ENCODE data around the gene MARS1.
"Not testable (repeated sequence)": the region's sequence is repeated elsewhere in the genome, so short reads cannot be mapped to it uniquely, and the experiment has no call there.

MARS1 gene

DNA sequence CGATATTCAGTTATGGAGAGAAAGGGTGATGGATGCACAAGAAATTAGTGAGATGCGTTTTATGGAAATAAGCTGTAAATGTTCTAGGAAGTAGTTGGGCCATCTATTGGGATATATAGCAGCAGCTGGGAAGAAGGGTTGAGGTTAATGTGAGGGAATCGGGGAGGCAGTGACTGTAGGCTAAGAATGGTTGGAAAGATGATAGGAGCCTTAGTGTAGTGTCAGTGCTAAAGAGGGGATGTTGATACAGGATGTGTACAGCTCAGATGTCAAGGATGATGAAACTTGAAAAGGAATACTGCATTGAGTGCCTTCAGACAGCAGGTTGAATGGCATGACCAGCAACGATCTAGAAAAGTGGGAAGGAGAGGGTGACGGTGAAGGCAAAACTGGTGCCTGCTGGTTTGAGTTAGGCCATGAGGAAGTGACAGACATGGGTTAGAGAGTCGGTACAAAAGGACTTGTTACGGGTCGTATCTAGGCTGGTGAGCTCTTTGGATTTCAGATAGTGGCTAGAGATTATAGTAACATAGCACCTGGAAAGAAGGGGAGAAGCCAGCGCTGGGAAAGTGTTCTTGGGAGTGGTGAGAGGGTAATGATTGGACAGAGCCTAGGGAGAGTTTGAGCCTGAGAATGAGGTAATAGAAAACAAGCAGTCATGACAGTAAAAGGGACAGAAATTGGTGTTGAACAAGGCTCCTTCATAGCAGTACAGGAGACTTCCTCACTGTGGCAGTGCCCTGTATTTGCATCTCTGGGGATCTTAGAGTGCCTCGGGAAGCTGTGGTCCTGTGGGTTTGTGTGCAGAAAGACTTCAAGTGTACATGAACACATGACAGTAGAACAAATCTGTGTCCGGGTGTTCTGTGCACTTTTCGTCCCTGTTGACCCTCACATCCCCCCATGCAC, 9.6 kb downstream of the MARS1 start:
- DNase-seq = no peak

DNA sequence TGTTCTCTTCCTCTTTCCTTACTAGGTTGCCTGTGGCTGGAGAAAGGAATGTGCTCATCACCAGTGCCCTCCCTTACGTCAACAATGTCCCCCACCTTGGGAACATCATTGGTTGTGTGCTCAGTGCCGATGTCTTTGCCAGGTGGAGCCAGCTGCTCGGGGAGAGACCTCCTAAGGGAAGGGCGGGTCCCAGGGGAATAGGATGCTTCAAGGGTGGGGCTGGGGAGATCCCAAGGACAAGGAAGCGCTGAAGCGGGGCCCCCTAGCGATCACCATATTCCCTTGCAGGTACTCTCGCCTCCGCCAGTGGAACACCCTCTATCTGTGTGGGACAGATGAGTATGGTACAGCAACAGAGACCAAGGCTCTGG, 10.2 kb downstream of the MARS1 start:
- DNase-seq = no peak

DNA sequence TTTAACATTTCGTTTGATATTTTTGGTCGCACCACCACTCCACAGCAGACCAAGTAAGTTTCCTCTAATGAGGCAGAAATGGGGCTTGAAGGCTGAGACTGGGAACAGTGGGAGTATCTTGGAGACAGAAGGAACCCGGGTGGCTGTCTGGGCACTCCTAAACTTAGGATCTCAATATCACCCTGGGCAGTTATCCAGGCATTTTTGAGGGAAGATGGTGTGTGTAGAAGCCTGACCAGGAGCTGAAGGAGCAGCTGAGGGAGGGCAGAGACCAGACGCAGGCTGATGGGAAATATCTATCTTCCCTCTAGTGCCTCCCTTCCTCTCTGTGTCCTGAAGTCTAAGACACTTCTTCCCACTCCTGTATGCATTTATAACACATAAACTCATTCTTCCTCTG, 10.7 kb downstream of the MARS1 start:
- no peak for DNase-seq

DNA sequence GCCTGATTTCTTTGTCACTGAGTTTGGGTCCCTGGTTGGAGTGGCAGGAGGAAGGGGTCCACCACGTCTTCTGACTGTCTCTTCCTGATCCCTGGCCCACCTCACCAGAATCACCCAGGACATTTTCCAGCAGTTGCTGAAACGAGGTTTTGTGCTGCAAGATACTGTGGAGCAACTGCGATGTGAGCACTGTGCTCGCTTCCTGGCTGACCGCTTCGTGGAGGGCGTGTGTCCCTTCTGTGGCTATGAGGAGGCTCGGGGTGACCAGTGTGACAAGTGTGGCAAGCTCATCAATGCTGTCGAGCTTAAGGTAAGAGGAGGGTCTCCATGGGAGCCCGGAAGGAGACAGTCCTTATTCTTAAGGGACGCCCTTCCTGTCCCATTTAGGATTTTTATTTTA, 12.3 kb downstream of the MARS1 start:
- DNase-seq = no peak

DNA sequence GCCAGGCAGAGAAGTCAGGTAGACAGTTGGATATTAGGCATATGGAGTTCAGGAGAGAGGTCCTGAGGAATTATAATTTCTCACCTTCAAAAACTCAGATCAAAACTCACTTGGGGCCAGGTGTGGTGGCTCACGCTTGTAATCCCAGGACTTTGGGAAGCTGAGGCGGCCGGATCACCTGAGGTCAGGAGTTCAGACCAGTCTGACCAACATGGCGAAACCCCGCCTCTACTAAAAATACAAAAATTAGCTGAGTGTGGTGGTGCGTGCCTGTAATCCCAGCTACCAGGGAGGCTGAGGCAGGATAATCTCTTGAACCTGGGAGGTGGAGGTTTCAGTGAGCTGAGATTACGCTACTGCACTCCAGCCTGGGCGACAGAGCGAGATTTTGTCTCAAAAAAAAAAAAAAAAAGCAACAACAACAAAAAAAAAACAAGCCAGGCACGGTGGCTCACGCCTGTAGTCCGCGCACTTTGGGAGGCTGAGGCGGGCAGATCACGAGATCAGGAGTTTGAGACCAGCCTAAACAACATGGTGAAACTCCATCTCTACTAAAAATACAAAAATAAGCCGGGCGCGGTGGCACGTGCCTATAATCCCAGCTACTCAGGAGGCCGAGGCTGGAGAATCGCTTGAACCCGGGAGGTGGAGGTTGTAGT, 14.6 kb downstream of the MARS1 start:
- DNase-seq = not testable (repeated sequence)

DNA sequence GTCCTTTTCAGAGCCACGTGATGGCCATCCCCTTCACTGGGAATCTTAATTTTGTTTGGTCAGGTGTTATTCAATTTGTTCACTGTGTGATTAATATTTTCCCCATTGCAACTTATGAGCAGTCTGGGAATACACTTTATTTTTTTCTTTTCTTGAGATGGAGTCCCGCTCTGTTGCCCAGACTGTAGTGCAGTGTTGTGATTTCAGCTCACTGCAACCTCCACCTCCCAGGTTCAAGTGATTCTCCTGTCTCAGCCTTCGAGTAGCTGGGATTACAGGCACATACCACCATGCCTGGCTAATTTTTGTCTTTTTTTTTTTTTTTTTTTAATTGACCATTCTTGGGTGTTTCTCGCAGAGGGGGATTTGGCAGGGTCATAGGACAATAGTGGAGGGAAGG, 18.7 kb downstream of the MARS1 start:
- not testable (repeated sequence) for DNase-seq

DNA sequence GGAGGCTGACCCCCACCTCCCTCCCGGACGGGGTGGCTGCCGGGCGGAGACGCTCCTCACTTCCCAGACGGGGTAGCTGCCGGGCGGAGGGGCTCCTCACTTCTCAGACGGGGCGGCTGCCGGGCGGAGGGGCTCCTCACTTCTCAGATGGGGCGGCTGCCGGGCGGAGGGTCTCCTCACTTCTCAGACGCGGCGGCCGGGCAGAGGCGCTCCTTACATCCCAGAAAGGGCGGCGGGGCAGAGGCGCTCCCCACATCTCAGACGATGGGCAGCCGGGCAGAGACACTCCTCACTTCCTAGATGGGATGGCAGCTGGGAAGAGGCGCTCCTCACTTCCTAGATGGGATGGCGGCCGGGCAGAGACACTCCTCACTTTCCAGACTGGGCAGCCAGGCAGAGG, 19.9 kb downstream of the MARS1 start:
- not testable (repeated sequence) for DNase-seq

DNA sequence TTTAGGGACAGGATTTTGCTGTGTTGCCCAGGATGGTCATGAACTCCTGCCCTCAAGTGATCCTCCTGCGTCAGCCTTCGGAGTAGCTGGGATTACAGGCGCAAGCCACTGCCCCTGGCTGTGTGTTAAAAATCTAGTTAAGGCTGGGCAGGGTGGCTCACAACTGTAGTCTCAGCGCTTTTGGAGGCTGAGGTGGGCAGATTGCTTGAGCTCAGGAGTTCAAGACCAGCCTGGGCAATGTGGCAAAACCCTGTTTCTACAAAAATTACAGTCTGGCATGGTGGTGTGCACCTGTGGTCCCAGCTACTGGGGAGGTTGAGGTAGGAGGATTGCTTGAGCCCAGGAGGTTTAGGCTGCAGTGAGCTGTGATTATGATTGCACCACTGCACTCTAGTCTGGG, 23.3 kb downstream of the MARS1 start:
- no peak for DNase-seq

DNA sequence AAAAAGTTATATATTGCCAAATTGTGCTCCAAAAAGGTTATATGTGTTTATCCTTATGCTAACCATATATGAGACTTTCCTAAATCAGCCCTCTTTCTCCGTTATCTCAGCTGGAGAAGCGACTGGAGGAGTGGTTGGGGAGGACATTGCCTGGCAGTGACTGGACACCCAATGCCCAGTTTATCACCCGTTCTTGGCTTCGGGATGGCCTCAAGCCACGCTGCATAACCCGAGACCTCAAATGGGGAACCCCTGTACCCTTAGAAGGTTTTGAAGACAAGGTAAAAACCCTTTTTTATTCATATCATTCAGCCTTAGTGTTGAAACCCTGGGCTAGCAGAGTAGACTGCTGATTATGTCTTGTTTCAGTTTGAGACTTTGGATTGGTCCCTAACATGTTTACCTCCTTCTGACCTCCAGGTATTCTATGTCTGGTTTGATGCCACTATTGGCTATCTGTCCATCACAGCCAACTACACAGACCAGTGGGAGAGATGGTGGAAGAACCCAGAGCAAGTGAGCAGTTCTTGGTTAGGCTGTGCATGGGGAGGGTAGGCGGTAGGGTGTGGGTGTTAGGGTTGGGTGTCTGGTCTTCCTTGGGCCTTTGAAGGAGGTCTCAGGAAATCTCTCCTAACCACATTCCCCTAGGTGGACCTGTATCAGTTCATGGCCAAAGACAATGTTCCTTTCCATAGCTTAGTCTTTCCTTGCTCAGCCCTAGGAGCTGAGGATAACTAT, 23.9 kb downstream of the MARS1 start:
- DNase-seq = no peak

DNA sequence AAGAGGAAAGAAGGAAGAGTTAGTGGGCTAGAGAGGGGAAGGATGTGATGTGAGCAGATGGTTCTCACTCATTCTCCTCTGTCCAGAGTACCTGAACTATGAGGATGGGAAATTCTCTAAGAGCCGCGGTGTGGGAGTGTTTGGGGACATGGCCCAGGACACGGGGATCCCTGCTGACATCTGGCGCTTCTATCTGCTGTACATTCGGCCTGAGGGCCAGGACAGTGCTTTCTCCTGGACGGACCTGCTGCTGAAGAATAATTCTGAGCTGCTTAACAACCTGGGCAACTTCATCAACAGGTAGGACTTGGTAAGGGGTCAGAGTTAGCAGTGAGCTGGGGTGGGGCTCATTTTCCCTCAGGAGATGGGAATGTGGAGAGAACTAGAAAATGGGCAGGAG, 24.8 kb downstream of the MARS1 start:
- no peak for DNase-seq

DNA sequence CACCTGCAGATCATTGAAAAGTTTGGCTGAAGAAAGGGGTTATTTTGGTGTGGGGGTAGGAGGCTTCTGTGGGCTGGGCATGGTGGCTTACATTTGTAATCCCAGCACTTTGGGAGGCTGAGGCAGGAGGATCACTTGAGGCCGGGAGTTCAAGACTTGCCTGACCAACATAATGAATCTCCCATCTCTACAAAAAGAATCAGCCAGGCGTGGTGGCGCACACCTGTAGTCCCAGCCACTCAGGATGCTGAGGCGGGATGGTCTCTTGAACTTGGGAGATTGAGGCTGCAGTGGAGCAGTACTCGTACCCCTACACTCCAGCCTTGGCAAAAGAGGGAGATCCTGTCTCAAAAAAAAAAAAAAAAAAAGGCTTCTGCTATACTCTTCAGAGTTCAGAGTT, 25.4 kb downstream of the MARS1 start:
- no peak for DNase-seq

DNA sequence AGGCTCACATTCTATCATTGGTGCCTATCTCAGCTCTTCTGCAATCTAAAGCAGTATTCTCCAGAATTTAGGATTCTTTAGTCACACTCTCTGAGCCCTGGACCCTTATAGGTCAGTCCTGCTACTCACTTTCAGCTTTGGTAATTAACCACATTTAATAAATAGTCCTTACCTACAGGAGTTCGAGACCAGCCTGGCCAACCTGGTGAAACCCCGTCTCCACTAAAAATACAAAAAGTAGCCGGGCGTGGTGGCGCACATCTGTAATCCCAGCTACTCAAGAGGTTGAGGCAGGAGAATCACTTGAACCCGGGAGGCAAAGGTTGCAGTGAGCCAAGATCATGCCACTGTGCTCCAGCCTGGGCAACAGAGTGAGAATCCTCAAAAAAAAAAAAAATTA, 25.8 kb downstream of the MARS1 start:
- not testable (repeated sequence) for DNase-seq

DNA sequence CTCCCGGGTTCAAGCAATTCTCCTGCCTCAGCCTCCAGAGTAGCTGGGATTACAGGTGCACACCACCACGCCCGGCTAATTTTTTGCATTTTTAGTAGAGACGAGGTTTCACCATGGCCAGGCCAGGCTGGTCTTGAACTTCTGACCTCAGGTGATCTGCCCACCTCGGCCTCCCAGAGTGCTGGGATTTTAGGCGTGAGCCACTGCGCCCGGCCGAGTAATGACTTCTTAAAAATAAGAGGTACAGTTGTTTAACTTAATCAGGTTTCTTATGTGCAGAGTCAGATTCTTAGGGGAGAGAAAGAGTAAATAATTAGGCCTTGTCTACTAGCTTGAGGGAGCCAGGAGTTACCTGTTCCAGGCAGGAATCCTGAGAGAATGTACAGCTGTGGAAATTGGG, 26.4 kb downstream of the MARS1 start:
- not testable (repeated sequence) for DNase-seq

DNA sequence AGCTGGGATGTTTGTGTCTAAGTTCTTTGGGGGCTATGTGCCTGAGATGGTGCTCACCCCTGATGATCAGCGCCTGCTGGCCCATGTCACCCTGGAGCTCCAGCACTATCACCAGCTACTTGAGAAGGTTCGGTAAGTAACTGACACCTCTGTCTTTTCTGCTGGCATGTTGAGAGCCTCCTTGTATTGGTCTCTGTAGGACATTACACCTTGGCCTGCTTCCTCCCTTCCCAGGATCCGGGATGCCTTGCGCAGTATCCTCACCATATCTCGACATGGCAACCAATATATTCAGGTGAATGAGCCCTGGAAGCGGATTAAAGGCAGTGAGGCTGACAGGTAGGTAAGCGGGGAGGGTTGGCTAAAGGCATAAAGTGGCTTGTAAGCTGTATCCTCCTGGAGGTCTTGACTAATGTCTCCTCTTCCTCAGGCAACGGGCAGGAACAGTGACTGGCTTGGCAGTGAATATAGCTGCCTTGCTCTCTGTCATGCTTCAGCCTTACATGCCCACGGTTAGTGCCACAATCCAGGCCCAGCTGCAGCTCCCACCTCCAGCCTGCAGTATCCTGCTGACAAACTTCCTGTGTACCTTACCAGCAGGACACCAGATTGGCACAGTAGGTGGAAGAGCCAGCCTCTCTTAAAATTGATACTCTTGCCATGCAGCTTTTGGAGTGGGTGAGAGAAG, 27.0 kb downstream of the MARS1 start:
- no peak for DNase-seq

DNA sequence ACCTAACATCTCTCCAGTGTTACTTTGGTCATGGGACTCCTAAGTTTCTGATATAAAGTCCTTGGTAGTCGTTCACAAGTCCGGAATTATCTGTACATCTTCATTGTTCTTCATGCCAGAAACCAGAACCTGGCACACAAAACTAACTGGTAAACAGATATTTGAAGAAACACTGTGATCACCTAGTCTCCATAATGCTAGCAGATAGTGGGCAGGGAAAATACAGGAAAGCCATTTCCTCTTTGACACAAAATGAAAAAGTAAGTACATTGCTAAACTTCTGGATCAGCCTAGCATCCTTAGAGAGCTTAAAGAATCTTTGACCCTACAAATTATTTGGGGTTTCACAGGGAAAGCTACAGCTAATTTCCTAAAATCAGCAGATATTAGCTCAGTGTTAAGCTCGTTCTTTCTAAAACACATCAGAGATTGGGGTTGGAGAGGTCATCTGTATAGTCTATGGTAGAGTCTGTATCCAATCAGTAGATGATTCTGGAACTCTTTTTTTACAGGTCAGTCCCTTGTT, 27.6 kb downstream of the MARS1 start:
- no peak for DNase-seq

DNA sequence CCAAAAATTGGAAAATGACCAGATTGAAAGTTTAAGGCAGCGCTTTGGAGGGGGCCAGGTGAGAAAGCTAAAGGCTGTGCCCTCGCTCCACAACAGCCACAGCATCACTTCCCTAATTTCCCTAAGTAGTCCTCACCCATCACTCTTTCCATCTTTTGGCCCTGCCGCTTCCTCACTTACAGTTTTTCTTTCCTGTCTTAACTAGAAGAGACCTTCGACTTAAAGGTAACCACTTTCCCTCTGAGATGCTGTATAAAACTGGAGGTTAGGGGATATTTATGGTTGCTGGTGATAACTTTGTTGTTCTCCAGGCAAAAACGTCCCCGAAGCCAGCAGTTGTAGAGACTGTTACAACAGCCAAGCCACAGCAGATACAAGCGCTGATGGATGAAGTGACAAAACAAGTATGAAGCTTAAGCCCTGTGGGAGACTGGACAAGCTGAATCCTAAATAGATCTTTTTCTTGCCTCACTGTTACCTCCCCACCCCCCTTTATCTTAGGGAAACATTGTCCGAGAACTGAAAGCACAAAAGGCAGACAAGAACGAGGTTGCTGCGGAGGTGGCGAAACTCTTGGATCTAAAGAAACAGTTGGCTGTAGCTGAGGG, 28.2 kb downstream of the MARS1 start:
- DNase-seq = no peak

DNA sequence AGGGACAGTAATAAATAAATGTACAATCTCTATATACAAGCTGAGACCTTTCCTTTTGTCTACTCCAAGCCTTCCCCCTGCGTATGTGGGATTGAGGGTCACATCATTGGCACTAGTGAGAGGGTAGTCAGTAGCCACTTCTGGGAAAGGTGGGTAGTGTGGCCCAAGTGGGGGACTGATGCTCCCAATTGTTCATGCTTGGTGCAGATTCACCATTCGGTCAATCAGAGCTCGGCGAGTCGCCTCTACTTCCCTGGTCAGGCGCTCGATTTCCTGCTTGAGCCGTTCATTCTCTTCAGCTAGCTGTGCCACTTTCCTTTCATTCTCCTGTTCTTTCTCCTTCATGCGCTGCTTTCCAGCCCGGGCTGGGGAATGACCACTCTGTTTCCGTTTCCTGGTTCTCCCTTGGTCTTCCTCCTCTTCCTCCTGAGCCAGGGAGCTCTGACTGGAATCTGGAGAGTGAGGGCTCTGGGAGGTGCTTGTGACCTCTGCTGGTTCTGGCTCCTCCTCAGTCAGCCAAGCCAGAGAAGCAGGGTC, 28.8 kb downstream of the MARS1 start:
- no peak for DNase-seq

DNA sequence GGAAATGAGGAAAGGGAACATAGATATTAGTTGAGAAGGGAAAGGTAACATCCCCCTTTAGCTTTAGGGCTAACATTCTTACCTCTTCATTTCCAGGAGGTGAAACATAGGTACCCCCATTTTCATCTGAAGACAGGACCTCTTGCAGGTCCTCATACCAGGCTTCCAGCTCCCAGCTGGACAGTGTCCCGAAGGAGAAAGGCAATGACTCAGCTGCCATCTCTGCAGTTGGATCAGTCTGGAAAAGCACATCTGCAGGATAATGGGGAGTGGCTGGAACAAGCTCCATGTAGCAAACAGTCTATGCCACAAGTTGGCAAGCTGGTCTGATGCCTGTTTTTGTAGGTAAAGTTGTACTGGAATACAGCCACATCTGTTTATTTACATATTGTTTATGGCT, 29.3 kb downstream of the MARS1 start:
- DNase-seq = no peak

DNA sequence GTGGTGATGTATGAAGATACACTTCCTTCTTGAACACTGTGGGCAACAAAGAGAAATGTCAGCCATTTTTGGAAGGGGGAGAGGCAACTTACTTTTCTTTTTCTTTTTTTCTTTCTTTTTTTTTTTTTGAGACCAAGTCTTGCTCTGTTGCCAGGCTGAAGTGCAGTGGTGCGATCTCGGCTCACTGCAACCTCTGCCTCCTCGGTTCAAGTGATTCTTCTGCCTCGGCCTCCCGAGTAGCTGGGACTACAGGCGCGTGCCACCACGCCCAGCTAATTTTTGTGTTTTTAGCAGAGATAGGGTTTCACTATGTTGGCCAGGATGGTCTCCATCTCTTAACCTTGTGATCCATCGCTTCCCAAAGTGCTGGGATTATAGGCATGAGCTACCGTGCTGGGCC, 29.9 kb downstream of the MARS1 start:
- DNase-seq = not testable (repeated sequence)

DNA sequence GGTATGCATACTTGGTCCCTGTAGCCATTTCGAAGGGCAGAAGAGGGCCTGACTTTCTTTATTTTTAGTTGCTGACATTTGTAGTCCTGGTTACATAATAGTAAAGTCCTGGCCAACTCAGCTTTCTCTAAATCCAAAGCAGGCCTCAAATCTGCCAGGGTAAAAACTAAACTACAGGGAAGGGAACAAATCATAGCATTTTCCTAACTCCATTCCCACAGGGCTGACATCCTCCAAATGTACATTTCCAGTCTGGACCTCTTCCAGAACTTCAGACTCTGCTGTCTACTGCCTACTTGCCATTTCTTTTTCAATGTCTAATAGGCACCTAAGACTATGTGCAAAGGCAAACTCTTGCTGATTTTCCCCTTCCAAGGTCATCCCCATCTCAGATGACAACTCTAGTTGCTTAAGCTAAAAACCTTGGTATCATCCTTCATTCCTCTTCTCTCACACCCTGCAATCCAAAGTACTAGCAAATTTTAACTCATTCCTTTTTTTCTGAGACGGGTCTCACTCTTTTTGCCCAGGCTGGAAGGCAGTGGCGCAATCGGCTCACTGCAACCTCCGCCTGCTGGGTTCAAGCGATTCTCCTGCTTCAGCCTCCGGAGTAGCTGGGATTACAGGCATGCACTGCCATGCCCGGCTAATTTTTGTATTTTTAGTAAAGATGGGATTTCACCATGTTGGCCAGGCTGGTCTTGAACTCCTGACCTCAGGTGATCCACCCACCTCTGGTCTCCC, 30.5 kb downstream of the MARS1 start:
- no peak for DNase-seq

All from activated CD4-positive, alpha-beta T cell treated with anti-CD3 and anti-CD28 coated beads, Interleukin-2, amount 50 U/mL, for 48 hours (primary cell).